Activated B cell treated with CpG ODN at 0.5 μM for 24 hours (primary cell): Measurements from ENCODE around the gene PDE1A. TPM values are rescaled to one million over a fixed set of nuclear protein-coding genes. Genes with fewer than 3 reads are reported as not detected.

Source experiments
- ATAC-seq: fragments of 200-7000 bp; cut with Tn5 transposase; one replicate; pipeline ENCODE4 v1.10.0; 2021; ENCODE audit warnings: low read depth, mild to moderate bottlenecking, moderate library complexity
- CTCF ChIA-PET: fragments of 350-600 bp; sonication (Branson Sonifier 250); formaldehyde crosslinking; loops from one replicate; lab custom pipeline; 2021; ENCODE audit warnings: antibody characterized with exemption; lab: Charles Lee
- POLR2A ChIA-PET: fragments of 350-600 bp; sonication (Branson Sonifier 250); formaldehyde crosslinking; loops from one replicate; lab custom pipeline; 2021; ENCODE audit warnings: antibody characterized with exemption; lab: Charles Lee
- DNase-seq: peaks from one replicate; pipeline ENCODE4 v3.0.0; 2022
- H3K27ac Mint-ChIP-seq: one replicate; pipeline ENCODE4 v1.8.0; 2020; ENCODE audit warnings: mixed read lengths
- H3K27me3 Mint-ChIP-seq: one replicate; pipeline ENCODE4 v1.8.0; 2021; ENCODE audit warnings: mixed read lengths
- H3K36me3 Mint-ChIP-seq: one replicate; pipeline ENCODE4 v1.8.0; 2021; ENCODE audit warnings: low read depth, mixed read lengths
- H3K4me1 Mint-ChIP-seq: one replicate; pipeline ENCODE4 v1.8.0; 2021; ENCODE audit warnings: mixed read lengths
- H3K4me3 Mint-ChIP-seq: one replicate; pipeline ENCODE4 v1.8.0; 2020; ENCODE audit warnings: mild to moderate bottlenecking, mixed read lengths
- H3K9me3 Mint-ChIP-seq: one replicate; pipeline ENCODE4 v1.8.0; 2020; ENCODE audit warnings: mixed read lengths
- intact Hi-C: fragments of 100-400 bp; cut with micrococcal nuclease; formaldehyde crosslinking; loops from one replicate; pipeline ENCODE4 v1.15.1; 2024
- total RNA-seq: library from RNA; stranded (reverse); gene quantifications from 2 replicates; pipeline ENCODE4 v1.2.3, GENCODE V29; 2022
- TF ChIP-seq, protein P1 (sequence below): fragments of 200-600 bp; IDR thresholded peaks from one replicate; pipeline ENCODE4 v1.8.0; 2022; ENCODE audit warnings: antibody characterized with exemption, mild to moderate bottlenecking

The PDE1A gene
- total RNA-seq, 1 donor from 2014 or later = not detected

DNA sequence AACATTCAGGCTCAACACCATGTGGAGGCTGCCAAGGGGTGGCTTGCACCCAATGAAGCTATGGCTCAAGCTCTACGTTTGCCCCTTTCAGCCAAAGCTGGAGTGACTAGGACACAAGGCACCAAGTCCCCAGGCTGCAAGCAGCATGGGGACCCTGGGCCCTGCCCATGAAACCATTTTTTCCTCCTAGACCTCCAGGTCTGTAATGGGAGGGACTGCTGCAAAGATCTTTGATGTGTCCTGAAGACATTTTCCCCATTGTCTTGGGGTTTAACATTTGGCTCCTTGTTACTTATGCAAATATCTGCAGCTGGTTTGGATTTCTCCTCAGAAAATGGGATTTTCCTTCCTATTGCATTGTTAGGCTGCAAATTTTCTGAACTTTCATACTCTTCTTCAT is 51.0 kb downstream of the PDE1A start:
- H3K4me1 Mint-ChIP-seq = no peaks in the 10 kb centered on the region
- H3K27me3 Mint-ChIP-seq = no peaks in the 10 kb centered on the region
- intact Hi-C loops = no loop called here
- peaks cover 14% of the 10 kb centered on the region for H3K9me3 Mint-ChIP-seq
- ChIA-PET CTCF (no interaction called here), POLR2A (no interaction called here)
- H3K27ac Mint-ChIP-seq = no peak overlapping the region
- no peaks in the 10 kb centered on the region for H3K36me3 Mint-ChIP-seq
- no peak for DNase-seq
- ATAC-seq = no peak
- TF ChIP-seq, protein P1, sequence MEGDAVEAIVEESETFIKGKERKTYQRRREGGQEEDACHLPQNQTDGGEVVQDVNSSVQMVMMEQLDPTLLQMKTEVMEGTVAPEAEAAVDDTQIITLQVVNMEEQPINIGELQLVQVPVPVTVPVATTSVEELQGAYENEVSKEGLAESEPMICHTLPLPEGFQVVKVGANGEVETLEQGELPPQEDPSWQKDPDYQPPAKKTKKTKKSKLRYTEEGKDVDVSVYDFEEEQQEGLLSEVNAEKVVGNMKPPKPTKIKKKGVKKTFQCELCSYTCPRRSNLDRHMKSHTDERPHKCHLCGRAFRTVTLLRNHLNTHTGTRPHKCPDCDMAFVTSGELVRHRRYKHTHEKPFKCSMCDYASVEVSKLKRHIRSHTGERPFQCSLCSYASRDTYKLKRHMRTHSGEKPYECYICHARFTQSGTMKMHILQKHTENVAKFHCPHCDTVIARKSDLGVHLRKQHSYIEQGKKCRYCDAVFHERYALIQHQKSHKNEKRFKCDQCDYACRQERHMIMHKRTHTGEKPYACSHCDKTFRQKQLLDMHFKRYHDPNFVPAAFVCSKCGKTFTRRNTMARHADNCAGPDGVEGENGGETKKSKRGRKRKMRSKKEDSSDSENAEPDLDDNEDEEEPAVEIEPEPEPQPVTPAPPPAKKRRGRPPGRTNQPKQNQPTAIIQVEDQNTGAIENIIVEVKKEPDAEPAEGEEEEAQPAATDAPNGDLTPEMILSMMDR = no peak
- H3K4me3 Mint-ChIP-seq = no peak overlapping the region

DNA sequence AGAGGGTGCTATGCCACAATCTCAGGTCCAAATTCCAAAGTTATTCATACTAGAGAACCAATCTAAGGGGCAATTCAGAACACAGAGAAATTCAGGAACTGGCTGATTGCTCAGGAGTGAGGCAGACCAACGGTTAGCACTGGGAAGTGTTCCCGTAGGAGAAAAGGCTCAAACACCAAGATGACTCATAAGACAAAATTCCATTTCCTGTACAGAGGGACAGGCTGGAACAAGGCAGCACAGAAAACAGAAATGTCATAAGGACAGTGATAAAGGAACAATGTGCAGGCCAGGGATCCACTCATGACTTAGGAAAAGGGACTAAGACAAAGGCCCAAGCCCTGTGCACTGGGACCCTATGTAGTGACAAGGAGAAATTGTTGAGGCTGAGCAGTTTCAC is 54.2 kb downstream of the PDE1A start:
- DNase-seq (no peak), ATAC-seq (no peak)
- CTCF ChIA-PET = no interaction called here
- no peaks in the 10 kb centered on the region for H3K27me3 Mint-ChIP-seq
- intact Hi-C loops = no loop called here
- H3K27ac Mint-ChIP-seq = no peak overlapping the region
- TF ChIP-seq, protein P1 = no peak
- no peaks in the 10 kb centered on the region for H3K36me3 Mint-ChIP-seq
- POLR2A ChIA-PET = no interaction called here
- peaks cover 14% of the 10 kb centered on the region for H3K9me3 Mint-ChIP-seq
- H3K4me1 Mint-ChIP-seq = no peaks in the 10 kb centered on the region
- H3K4me3 Mint-ChIP-seq = no peak overlapping the region

DNA sequence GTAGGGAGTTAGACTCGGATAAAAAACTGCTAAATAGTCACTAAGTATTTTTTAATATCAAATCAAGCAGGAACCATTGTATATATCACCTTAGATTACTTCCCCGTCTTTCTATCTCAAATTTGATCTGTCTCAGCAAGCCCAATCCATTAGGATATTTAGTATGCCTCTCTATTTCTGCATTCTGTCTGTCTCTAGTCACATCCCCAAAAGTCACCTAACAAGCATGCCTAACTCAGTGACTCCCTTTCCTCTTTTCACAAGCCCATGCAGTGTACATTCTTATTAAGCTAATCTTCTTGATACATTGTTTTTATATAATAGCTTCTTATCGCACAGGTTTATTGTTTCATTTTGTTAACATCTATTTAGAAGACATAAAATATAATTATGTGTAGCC is 57.8 kb downstream of the PDE1A start:
- Mint-ChIP-seq H3K4me1 (no peaks in the 10 kb centered on the region), H3K9me3 (no peaks in the 10 kb centered on the region), H3K36me3 (no peaks in the 10 kb centered on the region), H3K4me3 (no peak overlapping the region), H3K27me3 (no peaks in the 10 kb centered on the region), H3K27ac (no peak overlapping the region)
- ATAC-seq (no peak), DNase-seq (no peak)
- intact Hi-C loops = no loop called here
- TF ChIP-seq, protein P1 = no peak
- CTCF ChIA-PET = no interaction called here
- POLR2A ChIA-PET = no interaction called here

DNA sequence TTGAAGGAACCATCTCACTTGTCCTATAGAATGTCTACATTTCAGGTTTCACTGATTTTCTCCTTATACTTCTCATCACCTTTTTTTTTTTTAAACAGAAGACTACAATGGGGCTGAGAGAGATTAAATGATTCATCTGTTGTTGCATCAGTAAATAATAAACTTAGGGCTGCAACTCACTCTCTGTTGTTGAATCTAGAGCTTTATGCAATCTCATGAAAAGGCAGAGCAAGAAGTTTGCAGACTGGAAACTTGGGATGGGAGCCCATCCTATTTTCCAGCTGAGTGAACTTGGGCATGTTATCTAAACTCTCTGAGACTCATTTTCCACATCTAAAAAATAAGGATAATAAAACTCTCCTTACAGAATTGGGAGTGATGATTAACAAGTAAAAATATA is 58.4 kb downstream of the PDE1A start:
- intact Hi-C loops = no loop called here
- no peak for DNase-seq
- TF ChIP-seq, protein P1 = no peak
- ChIA-PET POLR2A (no interaction called here), CTCF (no interaction called here)
- no peaks in the 10 kb centered on the region for H3K4me1 Mint-ChIP-seq
- H3K4me3 Mint-ChIP-seq = no peak overlapping the region
- no peaks in the 10 kb centered on the region for H3K27me3 Mint-ChIP-seq
- ATAC-seq = no peak
- no peaks in the 10 kb centered on the region for H3K36me3 Mint-ChIP-seq
- no peak overlapping the region for H3K27ac Mint-ChIP-seq
- H3K9me3 Mint-ChIP-seq = no peaks in the 10 kb centered on the region

DNA sequence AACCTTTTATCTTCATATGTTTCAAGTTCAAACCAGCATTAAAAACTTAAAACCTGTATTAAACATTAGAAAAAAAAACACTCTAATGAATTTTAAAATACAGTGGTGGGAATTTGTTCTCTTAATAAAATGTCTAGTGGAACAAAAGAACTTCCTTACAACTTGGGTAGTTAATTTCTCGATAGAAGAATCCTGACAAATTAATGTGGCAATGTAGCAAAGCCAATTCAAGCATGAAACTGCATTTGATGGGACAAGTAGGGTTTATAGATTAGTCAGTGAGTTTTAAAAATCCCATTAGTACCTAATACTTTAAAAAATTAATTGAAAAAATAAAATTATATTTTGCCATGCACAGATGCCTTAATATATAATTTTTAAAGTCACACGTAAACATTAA is 59.4 kb downstream of the PDE1A start:
- Mint-ChIP-seq H3K36me3 (no peaks in the 10 kb centered on the region), H3K27ac (no peak overlapping the region), H3K27me3 (no peaks in the 10 kb centered on the region), H3K4me3 (no peak overlapping the region), H3K4me1 (no peaks in the 10 kb centered on the region), H3K9me3 (no peaks in the 10 kb centered on the region)
- intact Hi-C loops = no loop called here
- DNase-seq (no peak), ATAC-seq (no peak)
- TF ChIP-seq, protein P1 = no peak
- POLR2A ChIA-PET = no interaction called here
- CTCF ChIA-PET = no interaction called here
